Measurements from ENCODE around the gene NINL.
"Not testable (repeated sequence)": the region's sequence is repeated elsewhere in the genome, so short reads cannot be mapped to it uniquely, and the experiment has no call there.

NINL gene

GRCh38 chr20:25588491-25588890 lies 3.2 kb upstream of the NINL start:
- H3K9me3 ChIP-seq (ENCODE audit: control insufficient read depth, low read length) = no peaks in the 10 kb centered on the region
- no peaks in the 10 kb centered on the region for H3K27me3 ChIP-seq (replicated peaks; ENCODE audit: control insufficient read depth, insufficient read depth, low read length)
- H3K9ac ChIP-seq (ENCODE audit: low read length) = no peak overlapping the region
- H3K4me1 ChIP-seq (ENCODE audit: control insufficient read depth, insufficient read depth, low read length) = peaks cover 7% of the 10 kb centered on the region
- H3K36me3 ChIP-seq (ENCODE audit: control insufficient read depth, insufficient read depth, low read length, severe bottlenecking) = no peaks in the 10 kb centered on the region
- no peak for DNase-seq (ENCODE audit: low read depth)
- no peak overlapping the region for H3K4me3 ChIP-seq (ENCODE audit: low read length)

DNA sequence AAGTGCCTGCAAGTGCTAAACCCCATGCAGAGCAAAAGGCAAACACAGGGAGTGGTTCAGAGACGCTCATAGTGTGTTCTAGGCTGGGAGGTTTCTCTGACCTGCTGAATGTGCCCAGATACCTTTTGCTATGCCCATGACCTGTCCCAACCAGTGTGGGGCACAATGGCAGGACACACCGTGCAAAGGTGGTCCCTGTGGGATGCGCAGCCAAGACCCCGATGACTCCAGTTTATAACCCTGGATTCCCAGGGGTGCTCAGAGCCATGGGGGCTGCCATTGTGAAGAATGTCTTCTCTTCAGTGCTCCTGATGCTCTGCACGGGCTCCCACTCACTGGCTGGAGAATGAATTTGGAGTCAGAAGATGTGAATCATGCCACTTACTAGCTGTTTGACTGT lies 2.2 kb upstream of the NINL start:
- no peak for DNase-seq (ENCODE audit: low read depth)
- H3K9ac ChIP-seq (ENCODE audit: low read length) = no peak overlapping the region
- no peaks in the 10 kb centered on the region for H3K27me3 ChIP-seq (replicated peaks; ENCODE audit: control insufficient read depth, insufficient read depth, low read length)
- no peaks in the 10 kb centered on the region for H3K9me3 ChIP-seq (ENCODE audit: control insufficient read depth, low read length)
- no peaks in the 10 kb centered on the region for H3K36me3 ChIP-seq (ENCODE audit: control insufficient read depth, insufficient read depth, low read length, severe bottlenecking)
- no peak overlapping the region for H3K4me3 ChIP-seq (ENCODE audit: low read length)
- H3K4me1 ChIP-seq (ENCODE audit: control insufficient read depth, insufficient read depth, low read length) = peaks cover 7% of the 10 kb centered on the region

DNA sequence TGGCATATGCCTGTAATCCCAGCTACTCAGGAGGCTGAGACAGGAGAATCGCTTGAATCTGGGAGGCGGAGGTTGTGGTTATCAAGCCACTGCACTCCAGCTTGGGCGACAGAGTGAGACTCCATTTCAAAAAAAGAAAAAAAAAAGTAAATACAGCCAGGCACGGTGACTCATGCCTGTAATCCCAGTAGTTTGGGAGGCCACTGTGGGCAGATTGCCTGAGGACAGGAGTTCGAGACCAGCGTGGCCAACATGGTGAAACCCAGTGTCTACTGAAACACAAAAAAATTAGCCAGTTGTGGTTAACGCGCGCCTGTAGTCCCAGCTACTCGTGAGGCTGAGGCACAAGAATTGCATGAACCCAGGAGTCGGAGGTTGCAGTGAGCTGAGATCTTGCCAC lies 1.5 kb upstream of the NINL start:
- H3K9ac ChIP-seq (ENCODE audit: low read length) = no peak overlapping the region
- DNase-seq (ENCODE audit: low read depth) = no peak
- no peaks in the 10 kb centered on the region for H3K9me3 ChIP-seq (ENCODE audit: control insufficient read depth, low read length)
- H3K4me3 ChIP-seq (ENCODE audit: low read length) = no peak overlapping the region
- no peaks in the 10 kb centered on the region for H3K36me3 ChIP-seq (ENCODE audit: control insufficient read depth, insufficient read depth, low read length, severe bottlenecking)
- no peaks in the 10 kb centered on the region for H3K27me3 ChIP-seq (replicated peaks; ENCODE audit: control insufficient read depth, insufficient read depth, low read length)
- H3K4me1 ChIP-seq (ENCODE audit: control insufficient read depth, insufficient read depth, low read length) = peaks cover 7% of the 10 kb centered on the region

GRCh38 chr20:25583607-25584006 lies 1.7 kb downstream of the NINL start:
- not testable (repeated sequence) for H3K9me3 ChIP-seq (ENCODE audit: control insufficient read depth, low read length); H3K4me3 ChIP-seq (ENCODE audit: low read length)

DNA sequence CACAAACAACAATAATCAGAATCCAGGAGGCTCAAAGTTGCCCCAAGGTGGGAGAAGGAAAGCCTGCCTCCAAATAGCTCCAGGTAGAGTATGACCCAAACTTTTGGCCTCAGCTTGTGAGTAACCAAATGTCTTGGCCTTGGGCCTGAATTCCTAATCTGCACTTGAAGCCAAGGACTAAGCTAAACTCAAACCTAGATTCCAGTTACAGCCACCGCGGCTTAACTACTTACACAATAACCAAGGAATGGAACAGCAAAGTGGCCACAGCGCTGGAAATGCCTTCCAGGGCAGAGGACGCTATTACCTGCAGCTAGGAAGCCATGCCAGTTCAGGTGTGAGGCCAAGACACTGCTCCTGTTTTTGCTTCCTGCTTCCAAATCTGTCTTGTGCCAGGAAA lies 4.6 kb downstream of the NINL start:
- H3K36me3 ChIP-seq (ENCODE audit: control insufficient read depth, insufficient read depth, low read length, severe bottlenecking) = no peaks in the 10 kb centered on the region
- H3K27me3 ChIP-seq (replicated peaks; ENCODE audit: control insufficient read depth, insufficient read depth, low read length) = no peaks in the 10 kb centered on the region

More at GRCh38 chr20:25583607-25584006, 1.7 kb downstream of the NINL start:
- H3K36me3 ChIP-seq (ENCODE audit: control insufficient read depth, insufficient read depth, low read length, severe bottlenecking); H3K27me3 ChIP-seq (replicated peaks; ENCODE audit: control insufficient read depth, insufficient read depth, low read length); H3K9ac ChIP-seq (ENCODE audit: low read length); H3K4me1 ChIP-seq (ENCODE audit: control insufficient read depth, insufficient read depth, low read length); DNase-seq (ENCODE audit: low read depth): not testable (repeated sequence)

DNA sequence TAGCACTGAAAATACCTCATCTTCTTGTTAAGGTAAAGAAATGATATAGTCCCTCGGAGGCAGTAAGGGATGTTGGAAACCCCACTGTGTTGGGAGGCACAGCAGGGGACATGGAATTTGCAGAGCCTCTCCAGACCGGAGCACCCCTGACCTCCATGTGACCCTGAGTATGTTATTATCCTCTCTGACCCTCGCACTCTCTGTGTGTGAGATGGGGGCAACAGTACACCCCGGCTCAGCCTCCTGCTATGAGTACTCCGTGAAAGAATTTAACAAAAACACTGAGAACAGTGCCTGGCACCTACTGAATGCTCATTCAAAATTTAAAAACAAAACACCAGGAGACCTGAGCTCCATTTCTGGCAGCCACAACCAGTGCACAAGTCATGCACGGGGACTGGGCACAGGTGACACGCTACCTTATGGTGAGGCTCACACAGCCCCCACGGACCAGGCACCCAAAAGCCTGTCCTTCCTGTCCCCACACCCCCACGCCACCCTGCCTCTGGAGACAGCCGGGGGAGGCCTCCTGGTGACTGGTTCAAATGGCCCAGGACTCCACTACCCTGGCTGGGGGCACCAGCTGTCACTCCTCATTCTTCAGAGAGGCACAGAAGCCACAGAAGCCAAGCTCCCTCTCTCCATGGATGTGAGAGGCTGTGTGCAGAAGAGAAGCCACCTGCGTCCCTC lies 6.1 kb downstream of the NINL start:
- no peak for DNase-seq (ENCODE audit: low read depth)
- Histone ChIP-seq H3K27me3 (replicated peaks; ENCODE audit: control insufficient read depth, insufficient read depth, low read length) (no peaks in the 10 kb centered on the region), H3K9me3 (ENCODE audit: control insufficient read depth, low read length) (no peaks in the 10 kb centered on the region), H3K9ac (ENCODE audit: low read length) (no peak overlapping the region), H3K4me1 (ENCODE audit: control insufficient read depth, insufficient read depth, low read length) (peaks cover 4% of the 10 kb centered on the region), H3K4me3 (ENCODE audit: low read length) (no peak overlapping the region), H3K36me3 (ENCODE audit: control insufficient read depth, insufficient read depth, low read length, severe bottlenecking) (no peaks in the 10 kb centered on the region)

More for the DNA sequence above, 4.6 kb downstream of the NINL start:
- H3K4me1 ChIP-seq (ENCODE audit: control insufficient read depth, insufficient read depth, low read length) = peaks cover 7% of the 10 kb centered on the region
- H3K9ac ChIP-seq (ENCODE audit: low read length) = no peak overlapping the region
- H3K4me3 ChIP-seq (ENCODE audit: low read length) = no peak overlapping the region
- no peaks in the 10 kb centered on the region for H3K9me3 ChIP-seq (ENCODE audit: control insufficient read depth, low read length)
- DNase-seq (ENCODE audit: low read depth) = peak; percentile 44

DNA sequence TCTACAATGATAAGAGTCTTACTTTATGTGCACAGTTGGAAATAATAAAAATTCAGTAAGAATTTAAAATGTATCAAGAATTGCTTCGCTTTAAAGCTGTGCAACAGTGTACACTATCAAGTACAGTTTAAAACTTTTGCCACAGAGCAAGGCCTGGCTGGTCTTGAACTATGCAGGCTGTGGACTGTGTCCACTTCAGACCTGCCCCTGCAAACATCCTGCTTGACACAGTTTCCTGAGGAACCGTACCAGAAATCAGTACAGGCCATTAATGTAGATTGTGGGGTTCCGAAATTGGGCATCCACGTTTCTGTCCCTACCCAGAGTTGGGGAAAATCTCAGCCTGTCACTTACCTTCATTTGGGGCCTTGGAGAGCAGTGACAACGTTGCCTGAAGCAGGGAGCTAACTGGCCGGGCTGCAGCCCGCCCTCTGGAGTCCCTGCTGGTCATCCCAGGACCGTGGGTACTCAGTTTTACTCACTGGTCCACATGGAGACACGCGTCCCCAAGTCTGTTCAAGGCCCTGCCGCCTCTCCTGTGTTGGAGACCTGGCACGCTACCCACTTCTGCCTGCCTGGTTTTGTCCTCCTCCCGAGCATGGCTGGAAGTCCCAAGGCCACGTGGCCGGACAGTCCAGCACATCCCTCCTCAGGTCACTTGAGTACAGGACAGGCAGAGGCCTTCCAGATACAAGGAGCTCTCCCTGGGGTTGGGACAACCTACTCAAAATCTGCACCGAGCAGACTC lies 8.4 kb downstream of the NINL start:
- no peak for DNase-seq (ENCODE audit: low read depth)
- Histone ChIP-seq H3K4me1 (ENCODE audit: control insufficient read depth, insufficient read depth, low read length) (peaks cover 15% of the 10 kb centered on the region), H3K9me3 (ENCODE audit: control insufficient read depth, low read length) (no peaks in the 10 kb centered on the region), H3K4me3 (ENCODE audit: low read length) (no peak overlapping the region), H3K36me3 (ENCODE audit: control insufficient read depth, insufficient read depth, low read length, severe bottlenecking) (no peaks in the 10 kb centered on the region), H3K9ac (ENCODE audit: low read length) (no peak overlapping the region), H3K27me3 (replicated peaks; ENCODE audit: control insufficient read depth, insufficient read depth, low read length) (no peaks in the 10 kb centered on the region)

GRCh38 chr20:25574411-25574810 lies 10.9 kb downstream of the NINL start:
- H3K9ac ChIP-seq (ENCODE audit: low read length) = no peak overlapping the region
- H3K27me3 ChIP-seq (replicated peaks; ENCODE audit: control insufficient read depth, insufficient read depth, low read length) = no peaks in the 10 kb centered on the region
- H3K4me1 ChIP-seq (ENCODE audit: control insufficient read depth, insufficient read depth, low read length) = peaks cover 21% of the 10 kb centered on the region
- H3K36me3 ChIP-seq (ENCODE audit: control insufficient read depth, insufficient read depth, low read length, severe bottlenecking) = no peaks in the 10 kb centered on the region
- DNase-seq (ENCODE audit: low read depth) = peak; percentile 35
- no peak overlapping the region for H3K4me3 ChIP-seq (ENCODE audit: low read length)
- no peaks in the 10 kb centered on the region for H3K9me3 ChIP-seq (ENCODE audit: control insufficient read depth, low read length)

GRCh38 chr20:25573288-25574251 lies 11.8 kb downstream of the NINL start:
- Histone ChIP-seq H3K9ac (ENCODE audit: low read length) (no peak overlapping the region), H3K36me3 (ENCODE audit: control insufficient read depth, insufficient read depth, low read length, severe bottlenecking) (no peaks in the 10 kb centered on the region), H3K27me3 (replicated peaks; ENCODE audit: control insufficient read depth, insufficient read depth, low read length) (no peaks in the 10 kb centered on the region), H3K4me1 (ENCODE audit: control insufficient read depth, insufficient read depth, low read length) (peaks cover 21% of the 10 kb centered on the region), H3K9me3 (ENCODE audit: control insufficient read depth, low read length) (no peaks in the 10 kb centered on the region), H3K4me3 (ENCODE audit: low read length) (no peak overlapping the region)
- peak; percentile 76 for DNase-seq (ENCODE audit: low read depth)

- Histone ChIP-seq H3K4me1 (ENCODE audit: control insufficient read depth, insufficient read depth, low read length) (peaks cover 21% of the 10 kb centered on the region), H3K36me3 (ENCODE audit: control insufficient read depth, insufficient read depth, low read length, severe bottlenecking) (no peaks in the 10 kb centered on the region)
- DNase-seq (ENCODE audit: low read depth) = no peak
Observed at GRCh38 chr20:25571817-25572216, 13.5 kb downstream of the NINL start.

DNA sequence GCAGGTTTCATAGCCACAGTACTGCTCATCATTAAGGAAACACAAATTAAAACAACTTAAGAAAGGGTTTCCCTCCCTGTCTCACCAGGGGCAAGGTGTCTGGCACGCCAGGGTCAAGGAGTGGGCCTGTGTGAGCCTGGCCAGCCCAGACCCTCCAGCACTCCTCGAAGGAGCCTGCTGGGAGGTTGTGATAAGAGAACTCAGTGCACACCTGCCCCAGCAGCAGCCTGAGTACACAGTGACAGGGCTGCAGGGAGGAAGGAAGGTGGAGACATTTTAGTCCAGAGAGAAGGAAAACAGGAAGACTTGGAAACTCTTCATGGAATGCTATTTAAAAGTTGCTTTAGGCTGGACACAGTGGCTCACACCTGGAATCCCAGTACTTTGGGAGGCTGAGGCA lies 14.1 kb downstream of the NINL start:
- DNase-seq (ENCODE audit: low read depth) = no peak
- no peaks in the 10 kb centered on the region for H3K36me3 ChIP-seq (ENCODE audit: control insufficient read depth, insufficient read depth, low read length, severe bottlenecking)

More at GRCh38 chr20:25571817-25572216, 13.5 kb downstream of the NINL start:
- Histone ChIP-seq H3K9ac (ENCODE audit: low read length) (no peak overlapping the region), H3K9me3 (ENCODE audit: control insufficient read depth, low read length) (no peaks in the 10 kb centered on the region), H3K27me3 (replicated peaks; ENCODE audit: control insufficient read depth, insufficient read depth, low read length) (no peaks in the 10 kb centered on the region), H3K4me3 (ENCODE audit: low read length) (no peak overlapping the region)

More for the DNA sequence above, 14.1 kb downstream of the NINL start:
- no peaks in the 10 kb centered on the region for H3K27me3 ChIP-seq (replicated peaks; ENCODE audit: control insufficient read depth, insufficient read depth, low read length)
- no peak overlapping the region for H3K4me3 ChIP-seq (ENCODE audit: low read length)
- no peaks in the 10 kb centered on the region for H3K9me3 ChIP-seq (ENCODE audit: control insufficient read depth, low read length)
- no peak overlapping the region for H3K9ac ChIP-seq (ENCODE audit: low read length)
- peaks cover 21% of the 10 kb centered on the region for H3K4me1 ChIP-seq (ENCODE audit: control insufficient read depth, insufficient read depth, low read length)
